ENCODE results near the gene ROR2. TPM values are rescaled to one million over a fixed set of nuclear protein-coding genes. Genes with fewer than 3 reads are reported as not detected.
A peak's percentile ranks its signal among the peaks of the same experiment; 100 is the strongest.

Gene ROR2
- total and polyA plus RNA-seq, 2 of the 8 experiments (the other 6 are each of a cell fraction or from before 2014, with no cell fraction given), result 2.7 to 4.3 TPM

DNA sequence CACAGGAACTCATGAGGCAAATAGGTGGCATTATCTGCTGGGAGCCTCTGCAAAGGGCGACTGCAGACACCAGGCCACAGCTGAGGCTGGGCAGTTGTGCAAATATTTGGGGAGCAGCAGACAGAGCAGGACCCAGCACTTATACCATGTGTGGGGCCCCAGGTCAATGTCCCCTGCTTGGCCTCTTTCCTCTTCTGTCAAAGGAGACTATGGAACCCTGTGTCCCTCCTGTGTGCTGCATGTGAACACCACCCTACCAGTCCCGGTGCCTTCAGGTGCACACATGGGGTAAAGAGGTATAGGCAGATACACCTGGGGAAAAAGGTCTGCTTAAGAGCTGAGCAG is 50.8 kb downstream of the ROR2 start:
- no peak overlapping the region for H2BK15ac ChIP-seq (ENCODE audit: low read length)
- H3K79me1 ChIP-seq (ENCODE audit: low read depth, low read length), result no peaks in the 10 kb centered on the region; the same call in 1 of the 2 replicates
- DNase-seq (ENCODE audit: low read depth in 1 of 2, low spot score in 2 of 2) (no peak), FAIRE-seq (no peak)
- H3K36me3 ChIP-seq (ENCODE audit: control insufficient read depth in 2 of 4, insufficient read depth in 4 of 4, low read length in 3 of 4), result no peaks in the 10 kb centered on the region
- H3K18ac ChIP-seq (ENCODE audit: extremely low read depth, low read length), result no peak overlapping the region
- H3K9me3 ChIP-seq (ENCODE audit: insufficient read depth in 2 of 2, low read depth in 1 of 2, low read length in 1 of 2), result no peaks in the 10 kb centered on the region
- H4K8ac ChIP-seq (ENCODE audit: extremely low read depth, insufficient read depth, low read length), result no peak overlapping the region; the same call in 1 of the 2 replicates
- no peaks in the 10 kb centered on the region for H3K79me2 ChIP-seq (ENCODE audit: control insufficient read depth in 1 of 2, insufficient read depth in 2 of 2, low read length in 2 of 2)
- WGBS, 2 experiments (ENCODE audit: extremely low coverage in 1 of 2, insufficient coverage in 1 of 2, insufficient read length in 1 of 2, insufficient replicate concordance in 2 of 2, low coverage in 1 of 2, low lambda C conversion rate in 2 of 2, missing lambda C conversion rate in 1 of 2), result 94% methylated on average over 2 of the region's 2 CpGs; no CpG with 5 or more reads in 1 of the 2 experiments
- peaks cover 0 to 14% (median 8%) of the 10 kb centered on the region in 4 experiments for H3K4me1 ChIP-seq (replicated peaks in 1 of 4; ENCODE audit: control insufficient read depth in 3 of 4, insufficient read depth in 4 of 4, low read length in 3 of 4)
- H2BK5ac ChIP-seq (ENCODE audit: low read depth, low read length), result 0 out of 2 replicates have a peak overlapping the region, but pooled peaks have one; percentile 62
- no peak overlapping the region for H3K56ac ChIP-seq (replicated peaks; ENCODE audit: insufficient read length, low read depth, low read length)
- no peak overlapping the region for H3K23ac ChIP-seq (ENCODE audit: insufficient read length)
- H3K4me2 ChIP-seq (ENCODE audit: insufficient read depth in 1 of 2, low read depth in 2 of 2, low read length in 2 of 2), result 0 out of 4 replicates have a peak overlapping the region, but pooled peaks of 1 of the 2 experiments have one; percentile 11
- no peak overlapping the region for H3K9ac ChIP-seq (replicated peaks in 1 of 4; ENCODE audit: extremely low read depth in 1 of 4, low read depth in 3 of 4, low read length in 3 of 4)
- H4K5ac ChIP-seq (ENCODE audit: insufficient read length, low read depth, low read length), result no peak overlapping the region
- no peak overlapping the region for H2BK20ac ChIP-seq (ENCODE audit: low read length)
- no peak overlapping the region for H2AK5ac ChIP-seq (ENCODE audit: low read depth, low read length)
- peaks cover 0 to 4% of the 10 kb centered on the region in 2 experiments for H4K20me1 ChIP-seq (replicated peaks in 1 of 2; ENCODE audit: control insufficient read depth in 1 of 2, insufficient read depth in 2 of 2, low read length in 2 of 2)
- no peak overlapping the region for H3K4ac ChIP-seq (replicated peaks; ENCODE audit: insufficient read length, low read depth, low read length)
- no peak overlapping the region for H2AFZ ChIP-seq (ENCODE audit: low read length)
- no peak overlapping the region for H3K4me3 ChIP-seq (ENCODE audit: extremely low read depth in 1 of 4, insufficient read depth in 2 of 4, low read depth in 3 of 4, low read length in 4 of 4)
- no peak overlapping the region for H3K27ac ChIP-seq (ENCODE audit: low read depth, low read length)
- H2BK12ac ChIP-seq (ENCODE audit: low read depth, low read length), result peak overlapping the region; percentile 78; the same call in 1 of the 2 replicates
- H2BK120ac ChIP-seq (replicated peaks; ENCODE audit: low read depth, low read length), result no peak overlapping the region
- ChIA-PET POLR2A (ENCODE audit: partially characterized antibody) (no interaction called here), CTCF (ENCODE audit: partially characterized antibody) (interaction anchor here (1.4 kb wide), 1 partner anchor 10 kb away, joined by 3 read pairs; no protein-coding TSS in a partner anchor)
- TF ChIP-seq CTBP2 (IDR thresholded peaks at IDR 0.05; ENCODE audit: borderline replicate concordance, insufficient read depth, insufficient read length, low read length) (no peak), ASH2L (IDR thresholded peaks at IDR 0.05; ENCODE audit: low read length) (no peak), SIN3A (conservative IDR thresholded peaks at IDR 0.05 in 1 of 2, IDR thresholded peaks at IDR 0.05 in 1 of 2; ENCODE audit: low read depth in 1 of 2, low read length in 2 of 2) (no peak), POLR2A (IDR thresholded peaks at IDR 0.05; ENCODE audit: control extremely low read depth in 1 of 2, low read depth in 2 of 2, low read length in 2 of 2) (no peak), TBP (IDR thresholded peaks at IDR 0.05; ENCODE audit: low read depth, low read length) (no peak), CBX5 (IDR thresholded peaks at IDR 0.05; ENCODE audit: low read depth, low read length) (no peak), KDM1A (IDR thresholded peaks at IDR 0.05; ENCODE audit: borderline replicate concordance, low read length) (no peak), E2F6 (IDR thresholded peaks at IDR 0.05) (no peak), TCF12 (IDR thresholded peaks at IDR 0.05; ENCODE audit: low read depth, low read length) (no peak)
- no peak overlapping the region for H4K91ac ChIP-seq (replicated peaks; ENCODE audit: insufficient read length, low read length)
- H3K14ac ChIP-seq (ENCODE audit: insufficient read length), result no peak overlapping the region
- peaks cover 0 to 2% (median 0%) of the 10 kb centered on the region in 4 experiments; a peak in 3 of 7 replicates for H3K27me3 ChIP-seq (replicated peaks in 1 of 4; ENCODE audit: control insufficient read depth in 3 of 4, extremely low read depth in 1 of 4, insufficient read depth in 3 of 4, low read length in 3 of 4)
- H3K23me2 ChIP-seq (ENCODE audit: low read depth, low read length), result 0 out of 2 replicates have a peak, but pooled peaks cover 2% of the 10 kb centered on the region

Measured in H1 (cell line).